ENCODE measurements around the gene SMPDL3A.
"Not testable (repeated sequence)": the region's sequence is repeated elsewhere in the genome, so short reads cannot be mapped to it uniquely, and the experiment has no call there.

SMPDL3A gene, protein sequence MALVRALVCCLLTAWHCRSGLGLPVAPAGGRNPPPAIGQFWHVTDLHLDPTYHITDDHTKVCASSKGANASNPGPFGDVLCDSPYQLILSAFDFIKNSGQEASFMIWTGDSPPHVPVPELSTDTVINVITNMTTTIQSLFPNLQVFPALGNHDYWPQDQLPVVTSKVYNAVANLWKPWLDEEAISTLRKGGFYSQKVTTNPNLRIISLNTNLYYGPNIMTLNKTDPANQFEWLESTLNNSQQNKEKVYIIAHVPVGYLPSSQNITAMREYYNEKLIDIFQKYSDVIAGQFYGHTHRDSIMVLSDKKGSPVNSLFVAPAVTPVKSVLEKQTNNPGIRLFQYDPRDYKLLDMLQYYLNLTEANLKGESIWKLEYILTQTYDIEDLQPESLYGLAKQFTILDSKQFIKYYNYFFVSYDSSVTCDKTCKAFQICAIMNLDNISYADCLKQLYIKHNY

DNA sequence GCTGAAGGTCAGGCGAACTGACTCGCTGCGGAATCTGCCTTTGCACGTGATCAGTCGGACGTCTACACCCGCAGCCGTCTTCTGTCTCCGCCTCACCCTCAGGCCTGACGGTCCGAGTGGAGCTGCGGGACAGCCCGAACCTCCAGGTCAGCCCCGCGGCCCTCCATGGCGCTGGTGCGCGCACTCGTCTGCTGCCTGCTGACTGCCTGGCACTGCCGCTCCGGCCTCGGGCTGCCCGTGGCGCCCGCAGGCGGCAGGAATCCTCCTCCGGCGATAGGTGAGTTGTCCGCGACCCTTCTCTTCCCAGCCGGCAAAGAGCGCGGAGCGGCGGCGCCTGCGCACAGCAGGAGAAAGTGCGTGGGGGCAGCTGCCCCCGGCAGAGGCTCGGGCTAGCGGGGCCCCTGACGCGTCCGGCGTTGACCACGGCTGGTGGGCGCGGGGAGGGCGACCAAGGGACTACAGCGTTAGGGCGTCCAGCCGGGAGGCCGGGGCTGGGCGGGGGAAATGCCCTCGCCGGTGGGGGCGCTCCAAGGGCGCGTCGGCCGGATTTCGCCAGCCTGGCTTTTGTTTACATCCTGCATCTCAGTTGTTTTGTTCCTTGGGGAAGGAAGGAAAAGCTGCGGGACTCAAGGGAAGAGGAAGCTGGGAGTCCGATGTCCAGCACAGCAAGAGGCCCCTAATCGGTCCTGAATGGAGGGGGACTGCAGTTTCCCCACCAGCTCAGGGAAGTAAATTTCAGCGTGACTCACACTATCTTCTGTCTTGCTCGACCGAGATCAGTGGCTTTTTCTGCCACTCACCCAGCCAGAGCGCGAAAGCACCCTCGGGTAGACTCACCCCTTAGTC, at the start of gene SMPDL3A:
SMPDL3A (plus strand) TSS at position 77 of the 846 bp plus-strand sequence; CDS start at position 166, 89 bp downstream.
- DNase-seq = peak; percentile 91

DNA sequence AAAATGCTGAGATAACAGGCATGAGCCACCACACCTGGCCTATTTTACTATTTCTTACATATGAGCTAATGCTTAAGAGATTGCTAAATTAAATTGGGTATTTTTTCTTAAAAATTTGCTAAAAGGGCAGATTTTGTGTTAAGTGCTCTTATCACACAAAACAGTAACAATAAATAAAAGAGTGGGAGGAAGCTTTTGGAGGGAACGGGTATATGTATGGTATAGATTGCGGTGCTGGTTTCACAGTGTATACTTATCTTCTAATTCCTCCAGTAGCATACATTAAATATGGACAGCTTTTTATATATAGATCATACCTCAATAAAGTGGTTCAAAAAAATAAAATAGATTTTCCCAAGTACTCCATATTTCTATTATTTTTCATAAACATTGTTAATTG, 49.0 kb upstream of the SMPDL3A start:
- DNase-seq = no peak

DNA sequence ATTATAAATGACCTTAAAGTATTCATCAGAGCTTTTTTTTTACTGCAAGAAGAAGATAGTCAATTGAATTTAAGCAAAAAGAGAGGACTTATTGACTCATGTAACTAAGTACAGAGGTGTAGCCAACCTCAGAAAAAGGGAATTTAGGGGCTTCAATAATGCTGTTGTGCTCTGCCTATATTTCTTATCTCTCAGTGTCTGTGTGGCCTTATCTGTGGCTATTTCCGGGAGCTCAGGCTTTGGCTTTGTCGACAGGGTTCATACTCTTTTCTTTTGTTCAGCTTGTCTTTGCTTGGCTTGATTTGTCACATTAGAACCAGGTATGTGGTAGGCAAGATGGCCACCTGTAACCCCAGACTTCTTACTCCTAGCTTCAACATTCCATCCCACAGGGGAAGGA, 48.1 kb upstream of the SMPDL3A start:
- no peak for DNase-seq

DNA sequence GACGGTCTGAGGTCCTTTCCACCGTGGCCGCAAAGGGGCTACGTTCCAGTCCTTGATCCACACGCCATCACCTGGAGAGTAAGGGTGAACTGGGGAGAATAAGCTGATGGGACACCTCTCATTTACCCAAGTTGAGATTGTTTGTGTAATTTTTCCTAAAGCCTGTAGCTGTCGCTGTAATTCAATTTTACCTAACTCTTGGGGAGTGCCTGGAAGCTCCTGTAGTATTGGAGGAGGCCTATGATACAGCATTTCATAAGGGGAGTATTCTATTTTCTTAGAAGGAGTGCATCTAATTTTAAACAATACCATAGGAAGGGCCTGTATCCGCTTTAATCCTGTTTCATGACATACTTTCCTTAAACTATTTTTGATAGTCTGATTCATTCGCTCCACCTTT, 44.8 kb upstream of the SMPDL3A start:
- DNase-seq = peak; percentile 12

DNA sequence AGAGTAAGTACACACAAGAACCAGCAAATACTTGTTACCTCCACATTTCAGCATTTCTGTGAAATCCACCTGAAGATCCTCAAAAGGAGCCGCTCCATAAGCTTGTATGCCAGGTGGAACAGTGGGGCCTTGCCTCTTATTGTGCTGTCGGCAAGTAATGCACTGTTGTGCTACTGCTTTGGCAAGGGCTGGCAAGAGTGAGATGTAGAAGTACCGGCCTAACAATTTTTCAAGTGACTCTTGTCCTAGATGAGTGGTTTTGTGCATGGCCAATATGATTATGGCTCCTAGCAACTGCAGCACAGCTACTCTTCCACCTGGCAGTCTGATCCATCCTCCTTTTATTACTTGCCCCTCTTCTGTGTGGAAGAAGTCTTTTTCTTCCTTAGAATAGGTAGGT, 44.2 kb upstream of the SMPDL3A start:
- not testable (repeated sequence) for DNase-seq

DNA sequence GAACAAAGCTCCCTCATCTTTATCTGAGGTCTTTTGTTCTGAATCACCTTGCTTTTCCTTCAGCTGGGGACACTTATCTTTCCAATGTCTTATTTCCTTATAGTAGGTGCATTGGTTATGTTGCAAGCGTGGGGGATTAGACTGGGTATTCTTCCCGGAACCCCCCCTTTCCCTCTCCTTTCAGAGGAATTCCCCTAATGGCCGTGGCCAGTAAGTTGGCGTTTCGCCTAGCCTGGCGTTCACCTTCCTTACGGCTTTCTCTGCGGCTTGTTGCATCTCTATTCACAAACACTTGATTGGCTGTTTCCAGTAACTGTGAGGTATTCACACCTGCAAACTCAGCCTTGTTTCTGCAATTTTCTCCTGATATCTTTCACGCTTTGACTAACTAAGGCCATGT, 42.4 kb upstream of the SMPDL3A start:
- DNase-seq = no peak

DNA sequence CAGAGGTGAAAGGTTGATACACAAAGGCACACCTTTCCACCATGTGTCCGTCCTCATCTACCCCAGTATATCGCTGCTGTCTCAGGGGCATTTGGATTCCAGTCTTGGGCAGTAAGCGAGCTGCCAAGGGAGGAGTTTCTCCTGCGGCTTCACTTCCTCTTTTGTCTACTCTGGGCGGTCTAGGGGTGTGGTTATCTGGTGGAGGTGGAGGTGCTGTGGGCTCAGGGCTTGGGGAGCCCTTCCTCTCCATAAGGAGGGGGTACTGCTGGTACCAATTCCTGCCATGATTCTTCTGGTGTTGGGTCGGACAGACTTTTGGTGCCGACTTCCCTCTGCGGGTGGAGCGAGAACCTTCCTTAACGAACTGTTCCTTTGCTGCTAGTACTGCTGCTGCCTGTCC, 41.5 kb upstream of the SMPDL3A start:
- DNase-seq = no peak

DNA sequence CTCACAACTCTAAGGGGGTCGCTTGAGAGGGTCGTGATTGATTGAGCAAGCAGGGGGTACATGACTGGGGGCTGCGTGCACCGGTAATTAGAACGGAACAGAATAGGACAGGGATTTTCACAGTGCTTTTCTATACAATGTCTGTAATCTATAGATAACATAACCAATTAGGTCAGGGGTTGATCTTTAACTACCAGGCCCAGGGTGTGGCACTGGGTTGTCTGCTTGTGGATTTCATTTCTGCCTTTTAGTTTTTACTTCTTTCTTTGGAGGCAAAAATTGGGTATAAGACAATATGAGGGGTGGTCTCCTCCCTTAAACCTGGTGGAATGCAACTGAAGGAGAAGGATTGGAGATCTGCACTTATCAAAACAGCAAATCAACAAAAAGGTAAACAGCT, 40.1 kb upstream of the SMPDL3A start:
- not testable (repeated sequence) for DNase-seq

DNA sequence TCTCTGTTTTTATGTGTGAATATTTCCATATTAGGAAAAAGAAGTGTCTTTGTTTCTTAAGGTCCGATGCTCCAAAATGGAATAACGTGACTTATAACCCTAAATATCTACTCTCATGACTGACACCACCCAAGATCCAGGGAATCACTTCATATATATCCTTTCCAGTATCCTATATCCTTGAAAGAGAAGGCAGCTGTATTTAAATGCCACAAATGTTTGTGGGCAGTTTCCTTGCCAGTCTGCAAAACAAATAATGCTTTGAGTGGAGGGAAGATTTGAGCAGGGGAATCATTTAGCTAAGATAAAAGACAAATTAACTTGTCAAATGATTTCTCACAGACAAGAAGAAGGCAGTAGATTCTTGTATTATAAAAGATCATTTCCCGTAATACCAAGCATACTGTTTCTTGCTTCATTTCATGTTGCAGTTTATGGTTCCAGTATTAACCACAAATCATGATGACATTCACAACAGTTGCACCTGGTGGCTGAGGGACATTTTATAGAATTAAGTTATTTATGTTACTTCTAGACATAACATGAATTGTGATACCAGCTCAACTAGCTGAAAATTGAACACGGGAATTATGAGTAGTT, 39.5 kb upstream of the SMPDL3A start:
- no peak for DNase-seq

DNA sequence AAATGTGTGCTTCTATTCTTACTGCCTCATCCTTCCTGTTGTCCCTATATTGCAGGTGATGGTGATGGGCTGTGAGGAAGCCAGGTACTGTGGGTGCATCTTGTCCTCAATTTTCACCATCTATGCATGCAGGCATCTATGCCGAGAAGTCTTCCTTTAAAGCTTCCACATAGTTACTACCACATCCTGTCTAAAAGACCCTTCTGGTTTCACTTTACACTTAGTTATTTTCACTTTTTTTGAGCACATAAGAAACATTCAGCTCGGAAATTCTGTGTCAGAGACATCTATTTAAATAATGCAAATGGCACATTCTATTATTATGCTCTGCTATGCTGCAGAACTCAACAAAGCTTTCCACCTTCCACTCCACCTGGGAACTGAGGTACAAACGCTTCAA, 37.7 kb upstream of the SMPDL3A start:
- DNase-seq = no peak

DNA sequence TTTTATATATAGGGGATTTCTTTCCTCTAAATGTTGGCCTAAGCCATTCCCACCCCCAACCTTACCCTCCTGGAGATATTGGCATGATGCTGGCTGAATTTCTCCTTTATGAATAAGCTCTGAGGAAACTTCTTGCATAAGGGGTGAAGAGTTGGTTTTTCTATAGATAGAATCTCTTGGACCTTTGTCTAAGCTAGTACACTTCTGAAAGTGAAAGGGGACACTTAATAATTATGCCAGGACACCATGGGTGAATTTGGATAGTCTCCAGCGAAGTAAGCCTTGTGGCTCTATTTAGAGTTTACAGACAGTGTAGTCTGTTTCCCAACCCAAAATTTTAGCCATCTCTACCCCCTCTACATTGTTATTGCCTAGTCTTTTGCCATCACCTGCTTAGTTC, 36.6 kb upstream of the SMPDL3A start:
- no peak for DNase-seq

DNA sequence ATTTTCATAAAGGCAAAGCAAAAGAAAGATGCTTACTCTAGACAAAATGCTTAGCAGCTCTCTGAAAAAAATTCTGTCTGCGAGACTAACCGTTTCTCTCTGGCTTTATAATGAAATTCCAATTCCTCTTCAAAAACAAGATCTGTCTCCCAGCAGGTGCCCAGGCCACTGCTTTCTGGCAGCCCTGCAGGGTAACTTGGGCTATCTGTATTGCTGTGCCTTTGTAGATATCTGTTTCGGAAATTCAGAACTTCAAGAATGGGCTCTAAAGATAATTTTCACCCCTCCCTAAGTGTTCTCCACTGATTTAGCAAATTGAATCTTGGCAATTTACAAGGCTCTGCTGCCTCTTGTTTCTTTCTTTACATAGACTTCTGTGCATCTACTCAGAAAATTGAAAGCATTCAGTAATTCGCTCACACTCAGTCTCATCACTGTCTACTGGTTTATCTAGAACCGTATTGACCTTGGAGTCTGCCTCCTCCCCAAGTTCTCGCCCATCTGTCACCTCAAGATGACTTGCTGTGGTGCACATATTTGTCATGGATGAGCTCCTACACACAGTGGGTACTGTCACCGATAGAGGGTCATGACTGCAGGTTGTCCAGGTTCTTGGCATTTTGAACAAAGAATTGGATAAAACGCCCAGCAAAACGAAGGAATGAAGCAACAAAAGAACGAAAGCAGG, 35.9 kb upstream of the SMPDL3A start:
- no peak for DNase-seq

DNA sequence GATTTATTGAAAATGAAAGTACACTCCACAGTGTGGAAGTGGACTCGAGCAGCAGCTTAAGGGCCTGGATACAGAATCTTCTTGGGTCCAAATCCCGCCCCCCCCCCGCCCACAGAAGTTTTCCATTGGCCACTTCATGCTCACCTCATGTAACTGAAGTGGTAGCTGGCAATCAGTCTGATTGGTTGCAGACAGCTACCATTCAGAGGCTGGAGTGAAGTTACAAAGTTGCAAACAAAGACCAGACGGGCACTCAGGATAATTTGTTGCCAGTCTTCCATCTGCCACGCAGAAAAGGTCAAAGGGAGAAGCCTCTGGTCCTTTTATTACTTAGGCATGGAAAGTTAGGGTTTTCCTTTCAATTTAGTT, 35.4 kb upstream of the SMPDL3A start:
- DNase-seq = no peak

DNA sequence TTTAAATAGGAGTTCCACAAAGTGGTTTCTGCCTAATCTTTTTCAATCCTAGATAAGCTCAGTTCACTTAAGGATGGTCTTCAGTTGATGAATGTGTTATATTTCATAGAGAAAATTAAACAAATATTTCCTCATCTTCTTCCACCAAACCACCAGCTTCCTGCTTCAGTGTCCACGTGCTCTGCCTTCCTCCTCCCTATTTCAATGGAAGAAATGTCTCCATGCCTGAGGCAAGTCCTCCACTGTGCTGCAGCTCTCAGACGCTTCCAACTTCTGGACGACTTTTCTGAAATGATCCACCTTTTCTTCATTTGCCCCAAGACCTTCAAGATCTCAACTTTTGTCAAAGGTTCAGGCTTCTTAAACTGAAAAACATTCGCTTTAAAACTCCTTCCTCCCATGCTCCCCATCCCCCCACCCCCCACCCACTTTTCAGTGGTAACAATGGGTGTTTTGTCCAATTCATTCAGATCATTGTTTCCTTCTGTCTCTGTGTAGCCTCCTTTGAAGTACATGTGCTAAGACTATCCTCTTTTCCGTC, 34.8 kb upstream of the SMPDL3A start:
- no peak for DNase-seq

DNA sequence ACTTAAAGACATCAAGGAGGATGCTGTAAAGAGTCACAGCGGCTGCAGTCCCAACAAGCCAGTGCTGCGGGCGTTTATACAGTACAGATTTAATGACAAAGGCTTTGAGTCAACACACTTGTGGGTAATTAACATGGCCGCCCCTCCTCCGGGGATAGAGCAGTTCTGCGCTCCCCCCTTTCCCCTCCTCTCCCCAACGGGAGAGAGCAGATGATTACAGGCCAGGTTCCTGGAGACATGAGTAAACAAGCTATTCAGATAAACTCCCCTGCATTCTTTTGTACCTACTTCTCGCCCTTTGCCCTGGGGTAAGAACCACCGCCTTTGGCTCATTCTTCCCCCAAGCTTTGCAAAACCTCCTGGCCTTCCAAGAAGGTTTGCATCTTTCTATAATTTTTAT, 33.2 kb upstream of the SMPDL3A start:
- no peak for DNase-seq

DNA sequence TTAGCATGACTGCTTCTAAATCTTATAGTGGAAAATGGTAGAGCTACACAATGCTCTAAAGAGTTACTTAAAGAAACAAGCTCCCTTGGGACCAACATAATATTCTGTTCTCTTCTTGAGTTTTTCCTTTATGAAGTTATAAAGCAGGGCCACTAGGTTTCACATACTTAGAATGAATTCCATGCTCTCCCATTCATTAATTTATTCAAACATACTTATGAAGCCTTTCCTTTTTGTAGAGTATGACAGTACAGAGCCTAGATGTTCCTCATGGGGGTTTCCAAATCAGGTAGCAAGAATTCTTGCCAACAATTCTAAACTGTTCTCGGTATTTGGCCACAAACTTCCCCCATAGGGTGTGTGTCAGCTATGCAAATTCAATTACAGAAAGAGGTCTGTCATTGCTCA, 30.1 kb upstream of the SMPDL3A start:
- no peak for DNase-seq

DNA sequence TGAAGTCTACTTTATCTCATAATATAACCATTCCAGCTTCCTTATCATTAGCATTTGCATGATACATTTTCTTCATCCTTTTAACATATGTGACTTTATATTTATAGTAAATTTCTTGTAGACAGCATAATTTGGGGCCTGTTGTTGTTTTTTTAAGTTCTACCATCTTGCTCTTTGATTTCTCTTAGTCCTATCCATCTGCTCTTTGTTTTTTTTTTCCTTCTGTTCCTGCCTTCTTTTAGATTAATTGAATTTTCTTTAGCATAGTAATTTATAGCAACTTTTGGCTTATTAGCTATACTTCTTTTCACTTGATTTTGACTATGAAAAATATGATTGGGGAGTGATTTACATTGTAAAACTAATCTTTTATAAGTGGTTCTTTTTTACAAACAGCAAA, 28.7 kb upstream of the SMPDL3A start:
- DNase-seq = no peak

DNA sequence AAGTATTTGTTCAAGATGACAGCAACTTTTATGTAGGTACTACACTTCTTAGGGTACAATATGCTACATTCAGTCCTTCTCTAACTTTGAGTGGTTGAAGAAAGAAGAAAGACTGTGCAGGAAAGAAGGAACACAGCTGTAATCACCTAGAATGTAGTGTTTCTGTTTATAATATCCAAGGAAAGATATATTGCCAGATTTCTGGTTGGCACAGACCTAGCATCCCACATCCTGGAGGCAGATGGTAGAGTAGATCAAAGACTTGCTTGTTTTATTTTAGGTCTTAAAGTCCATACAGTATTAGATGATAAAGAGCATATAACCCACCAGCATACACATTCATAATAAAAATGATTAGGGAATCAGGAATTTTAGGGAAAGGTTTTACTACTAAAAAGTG, 22.8 kb upstream of the SMPDL3A start:
- no peak for DNase-seq

DNA sequence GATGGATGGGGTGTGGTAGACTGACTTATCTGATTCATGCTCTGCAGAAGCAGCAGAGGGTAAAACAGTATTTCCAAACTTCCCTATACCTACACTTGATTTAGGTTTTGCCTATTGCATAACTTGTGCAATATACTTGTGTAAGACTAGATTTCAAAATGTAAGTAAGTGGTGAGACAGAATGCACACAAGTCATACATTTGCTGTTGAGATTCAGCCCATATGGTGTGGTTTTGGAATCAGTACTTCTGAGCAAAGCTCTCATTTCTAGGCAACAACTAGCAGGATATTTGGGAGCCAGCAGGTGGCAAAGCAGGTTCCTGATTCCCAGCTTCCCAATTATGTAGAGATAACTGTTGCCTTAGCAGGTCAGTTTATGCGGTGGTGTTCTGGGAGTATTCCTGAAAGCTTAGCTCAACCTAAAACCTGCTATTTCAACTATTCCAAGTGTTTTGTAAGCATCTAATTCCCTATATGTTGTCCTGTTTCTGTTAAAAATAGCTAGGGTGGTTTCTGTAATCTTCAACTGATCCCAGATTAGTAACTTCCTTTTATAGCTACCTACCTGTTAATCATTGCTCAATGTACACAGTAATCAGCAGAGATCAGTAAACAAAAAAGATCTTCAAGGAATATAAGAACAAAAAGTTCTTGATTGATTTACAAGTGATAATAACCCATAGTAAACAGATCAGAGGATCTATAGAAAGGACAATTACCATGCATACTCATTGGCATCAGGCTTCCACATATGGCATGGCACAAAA, 18.0 kb upstream of the SMPDL3A start:
- DNase-seq = no peak

DNA sequence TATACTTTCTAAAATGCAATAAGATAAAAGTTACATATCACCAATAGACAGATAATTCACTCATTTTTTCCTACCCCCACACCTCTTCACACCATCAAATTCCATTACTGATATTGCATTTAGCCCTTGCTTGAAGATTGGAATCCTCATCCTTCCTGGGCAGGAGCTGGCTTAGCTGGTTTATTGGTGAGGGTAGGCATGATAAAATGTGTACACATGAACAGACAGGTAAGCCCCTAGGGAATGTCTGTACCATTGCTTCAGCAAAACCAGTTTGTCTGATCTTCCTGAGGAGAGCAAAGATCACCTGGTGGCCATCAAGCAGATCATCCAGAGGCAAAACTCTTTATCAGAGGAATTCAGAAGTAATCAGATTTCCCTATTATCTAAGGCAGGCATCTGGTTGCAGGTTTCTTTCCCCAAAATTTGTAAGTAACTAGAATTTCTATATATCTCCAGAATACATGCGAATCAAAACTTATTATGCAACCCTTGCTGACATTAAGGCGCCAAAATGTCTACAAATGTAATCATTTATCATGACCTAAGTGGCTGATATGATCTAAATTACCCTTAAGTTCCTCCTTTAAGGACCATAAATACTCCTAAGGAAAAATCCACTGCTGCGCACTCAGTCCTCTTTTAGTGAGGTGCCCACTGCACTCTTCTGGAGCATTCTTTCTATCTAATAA, 16.2 kb upstream of the SMPDL3A start:
- no peak for DNase-seq

DNA sequence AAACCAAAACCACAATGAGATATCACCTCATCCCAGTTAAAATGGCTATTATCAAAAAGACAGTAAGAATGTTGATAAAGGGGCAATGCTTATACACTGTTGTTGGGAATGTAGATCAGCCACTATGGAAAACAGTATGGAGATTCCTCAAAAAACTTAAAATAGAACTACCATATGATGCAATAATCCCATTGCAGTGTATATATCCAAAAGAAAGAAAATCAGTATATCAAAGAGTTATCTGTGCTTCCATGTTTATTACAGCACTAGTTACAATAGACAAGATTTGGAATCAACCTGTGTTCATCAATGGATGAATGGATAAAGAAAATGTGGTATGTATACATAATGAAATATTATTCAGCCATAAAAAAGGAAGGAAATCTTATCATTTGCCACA, 13.1 kb upstream of the SMPDL3A start:
- DNase-seq = no peak

Measured in midbrain (tissue), 1 donor.